ENCODE measurements around the gene ATG3.
"Not testable (repeated sequence)": the region's sequence is repeated elsewhere in the genome, so short reads cannot be mapped to it uniquely, and the experiment has no call there.

Gene ATG3

DNA sequence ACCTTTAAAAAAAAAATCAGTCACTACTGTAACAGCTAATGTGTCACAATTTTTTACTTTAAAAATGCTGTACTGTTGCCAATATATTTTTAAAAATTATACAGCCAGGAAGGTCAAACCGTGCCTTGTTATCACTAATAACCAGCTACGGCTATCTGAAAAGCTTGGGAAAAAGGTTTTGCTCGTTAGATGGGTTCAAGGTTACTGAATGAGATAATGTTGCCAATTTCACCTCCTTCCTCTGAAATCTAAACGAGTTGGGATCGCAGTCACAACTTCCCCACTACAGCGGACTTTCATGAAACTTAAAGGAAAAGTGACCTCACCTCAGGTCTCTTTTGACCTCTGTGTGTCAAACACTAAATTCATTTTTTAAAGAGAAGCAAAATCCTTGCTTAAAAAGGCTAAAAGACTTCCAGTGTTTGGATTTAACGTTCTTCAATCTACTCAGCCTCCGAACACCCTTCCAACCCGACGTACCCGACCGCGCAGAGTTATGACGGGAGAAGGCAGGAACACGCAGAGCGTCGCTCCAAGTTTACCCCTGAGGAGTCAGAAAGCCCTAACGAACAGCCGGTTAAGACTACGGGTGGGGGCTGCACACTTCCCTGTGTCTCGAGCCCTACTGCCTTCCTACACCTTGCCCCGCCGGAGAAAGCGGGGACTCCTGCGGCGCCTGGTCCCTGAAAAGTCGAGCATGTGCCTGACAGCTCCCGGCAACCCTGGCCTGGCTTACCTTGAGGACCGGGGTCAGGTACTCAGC is 860 bp downstream of the ATG3 start:
- peak in 1 of 2 donors; percentile 34 for DNase-seq

DNA sequence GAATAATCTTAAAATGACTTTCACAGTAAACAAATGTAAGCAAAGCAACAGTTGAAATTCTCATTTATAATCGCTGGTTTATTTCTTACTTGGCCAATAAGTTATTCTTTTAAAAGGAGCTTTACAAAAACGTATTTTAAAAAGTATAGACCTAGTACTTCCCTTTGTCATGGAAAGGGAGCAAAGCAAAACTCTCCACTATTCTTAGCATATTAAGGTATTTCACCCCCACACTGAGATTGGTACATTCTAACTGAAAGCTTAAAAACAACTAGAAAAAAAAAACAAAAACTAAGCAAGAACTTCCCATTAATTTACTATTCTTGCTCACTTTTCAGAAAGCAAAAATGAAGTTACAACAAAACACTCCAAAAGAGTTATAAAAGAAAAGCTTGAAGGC is 1.5 kb downstream of the ATG3 start:
- no peak for DNase-seq

GRCh38 chr3:112557976-112558375 is 3.8 kb downstream of the ATG3 start:
- DNase-seq = no peak

DNA sequence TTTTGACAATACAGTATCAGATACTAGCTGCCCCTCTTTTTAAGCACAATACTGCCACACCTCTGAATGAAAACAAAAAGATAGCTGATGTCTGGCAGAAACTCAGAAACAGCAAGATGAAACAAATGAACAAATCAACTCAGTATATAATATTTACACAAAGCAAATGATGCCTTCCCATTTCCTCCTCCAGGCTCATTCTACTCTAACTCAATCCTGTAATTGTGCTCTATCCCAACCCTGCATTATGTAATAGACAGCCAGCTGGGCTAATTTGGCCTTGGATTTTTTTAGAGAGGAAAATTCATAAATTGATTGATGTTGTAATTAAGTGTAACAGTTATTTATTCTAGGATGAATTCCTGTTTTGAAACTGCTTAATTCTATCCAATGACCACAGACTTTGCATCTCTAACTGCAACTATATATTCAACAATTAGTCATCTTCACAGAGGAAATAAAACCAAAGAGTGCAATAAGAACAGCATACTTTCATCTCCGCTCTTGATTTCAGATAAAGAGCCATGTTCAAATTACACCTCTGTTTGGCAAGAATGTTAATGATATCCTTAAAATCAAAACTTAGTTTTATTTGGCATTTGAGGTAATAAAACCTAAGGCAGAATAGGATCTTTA is 6.1 kb downstream of the ATG3 start:
- DNase-seq = peak in 1 of 2 donors; percentile 23

DNA sequence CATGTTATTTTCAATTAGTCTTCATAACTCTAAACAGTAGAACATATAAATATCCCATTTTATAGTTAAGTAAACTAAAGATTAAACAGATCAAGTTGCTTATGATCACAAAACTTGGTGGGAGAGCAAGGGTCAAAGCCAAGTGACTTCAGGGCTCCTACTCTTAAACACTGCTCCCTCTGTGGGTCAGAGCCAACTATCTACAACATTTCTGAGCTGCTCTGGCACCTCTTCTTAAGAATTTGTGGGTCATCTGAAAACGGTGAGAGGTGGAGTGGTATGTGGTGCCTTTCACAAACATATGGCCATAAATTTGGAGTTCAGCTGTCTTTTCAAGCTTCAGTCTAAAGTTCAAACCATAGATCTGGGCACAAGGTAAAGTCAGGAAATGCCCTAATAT is 10.9 kb downstream of the ATG3 start:
- DNase-seq = no peak

GRCh38 chr3:112546216-112546759 is 15.5 kb downstream of the ATG3 start:
- no peak for DNase-seq

GRCh38 chr3:112539825-112540650 is 21.7 kb downstream of the ATG3 start:
- no peak for DNase-seq

DNA sequence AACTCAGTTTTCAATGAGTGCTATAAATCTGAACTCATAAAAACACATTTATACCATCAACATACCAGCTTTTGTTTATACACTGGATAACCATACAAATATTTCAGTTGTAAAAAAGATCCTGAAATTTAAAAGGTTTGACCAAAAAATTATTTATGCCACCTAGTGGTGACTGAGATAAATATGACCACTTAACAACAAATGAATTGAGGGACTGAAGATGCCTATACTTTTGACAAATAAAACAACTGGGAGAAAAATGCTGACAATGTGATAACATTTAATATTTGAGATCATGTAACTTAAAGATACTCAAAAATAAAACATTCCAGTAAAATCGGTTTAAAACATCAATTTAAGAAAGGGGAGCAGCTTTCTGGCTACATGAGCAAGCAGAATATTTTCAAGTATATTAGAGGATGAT is 30.4 kb downstream of the ATG3 start:
- peak in 1 of 2 donors; percentile 56 for DNase-seq

DNA sequence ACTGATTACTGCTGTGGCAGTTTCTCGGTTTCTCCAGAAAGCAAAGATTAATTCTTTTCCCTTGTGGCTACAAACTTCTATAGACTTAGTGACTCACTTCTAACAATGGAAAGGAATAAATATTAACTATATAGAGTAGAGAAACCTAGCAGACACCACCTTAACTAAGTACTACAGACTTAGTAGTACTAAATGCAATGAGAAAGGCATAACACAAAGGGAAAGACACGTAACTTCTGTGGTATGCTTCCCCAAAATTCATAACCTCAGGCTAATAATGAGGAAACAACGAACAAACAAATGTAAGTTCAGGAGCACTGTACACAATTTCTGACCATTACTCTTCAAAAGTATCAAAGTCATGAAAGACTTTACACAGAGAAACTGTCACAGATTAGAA is 31.2 kb downstream of the ATG3 start:
- DNase-seq = no peak

- not testable (repeated sequence) for DNase-seq
These were observed 37.6 kb downstream of the ATG3 start for GRCh38 chr3:112524127-112524526.

DNA sequence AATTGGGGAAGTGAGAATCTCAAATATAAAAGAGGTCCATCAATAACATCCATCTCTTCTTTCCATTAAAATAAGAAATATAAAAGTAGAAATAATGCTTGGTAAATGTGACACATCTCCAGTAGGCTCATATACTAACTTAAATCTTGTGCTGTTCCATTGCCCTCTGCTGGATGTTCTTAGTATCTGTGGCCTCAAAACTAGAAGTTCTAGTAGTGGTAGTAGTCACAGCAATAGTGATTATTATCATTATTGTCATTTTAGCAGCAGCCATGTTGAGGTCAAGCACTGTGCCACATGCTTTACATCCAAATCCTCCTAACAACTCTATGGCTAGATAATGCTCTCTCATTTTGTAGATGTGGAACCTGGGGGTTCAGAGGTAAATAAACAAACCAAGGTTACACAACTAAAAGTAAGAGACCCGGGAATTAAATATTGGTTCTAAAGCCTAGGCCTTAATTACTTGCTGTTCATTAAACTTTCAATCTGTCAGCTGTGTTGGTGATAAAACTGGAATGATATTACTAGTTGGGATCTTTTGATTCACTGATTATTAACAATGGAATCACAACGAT is 42.2 kb downstream of the ATG3 start:
- peak in 1 of 2 donors; percentile 82 for DNase-seq

- DNase-seq = not testable (repeated sequence)
These were observed 42.8 kb downstream of the ATG3 start for GRCh38 chr3:112518970-112519369.

GRCh38 chr3:112514527-112515128 is 47.1 kb downstream of the ATG3 start:
- no peak for DNase-seq

DNA sequence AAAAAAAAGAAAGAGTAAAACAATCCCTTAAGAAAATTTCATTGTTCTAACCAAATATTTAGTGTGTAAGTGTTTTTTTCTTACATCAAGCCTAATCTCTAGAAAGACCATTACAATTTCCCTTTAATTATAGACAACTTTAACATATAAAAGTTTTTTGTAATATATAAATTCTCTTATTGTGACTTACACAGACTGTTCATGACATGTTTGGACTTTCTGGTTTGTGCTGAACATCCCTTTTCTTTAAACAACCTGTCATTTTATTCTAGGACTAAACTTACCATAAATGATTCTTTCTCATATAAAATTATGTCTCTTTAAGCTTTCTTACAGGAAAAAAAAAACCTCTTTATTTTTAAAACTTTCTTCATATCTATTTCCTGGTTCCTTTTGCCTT is 49.4 kb downstream of the ATG3 start:
- no peak for DNase-seq

DNA sequence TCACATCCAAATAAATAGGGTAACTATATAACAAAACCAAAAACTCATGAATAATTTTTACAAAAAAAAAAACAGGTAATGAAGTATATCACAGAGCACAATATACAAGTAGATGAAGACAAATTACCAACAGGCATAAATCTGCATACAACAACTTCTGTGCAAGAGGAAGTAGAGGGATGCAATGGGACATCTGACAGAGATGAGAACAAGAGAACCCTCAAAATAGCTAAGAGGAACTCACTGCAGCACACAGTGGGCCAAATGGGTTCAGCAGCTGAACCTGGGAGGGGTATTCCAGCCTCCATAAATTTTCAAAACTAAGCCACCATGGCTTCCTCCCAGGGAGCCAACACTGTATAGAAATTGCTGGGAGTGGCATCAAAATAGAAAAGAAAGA is 52.9 kb downstream of the ATG3 start:
- no peak for DNase-seq

DNA sequence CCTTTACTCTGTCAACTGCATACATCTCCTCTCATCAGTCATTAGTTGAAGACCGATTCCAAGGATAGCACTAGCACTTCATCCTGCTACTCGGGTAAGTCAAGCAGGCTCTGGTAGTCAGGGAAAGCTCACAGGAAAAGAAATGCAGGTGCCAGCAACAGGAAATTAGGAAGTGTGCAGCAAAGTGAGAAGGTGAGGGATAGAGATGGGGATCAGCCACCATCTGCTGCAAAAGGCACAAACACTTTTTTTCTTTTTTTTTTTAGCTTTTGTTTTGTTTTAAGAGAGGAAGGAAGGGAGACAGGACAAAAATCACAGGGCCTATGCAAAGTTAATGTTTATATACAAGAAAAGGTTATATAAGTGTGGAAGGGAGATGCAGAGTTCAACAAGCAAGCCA is 53.5 kb downstream of the ATG3 start:
- DNase-seq = no peak

DNA sequence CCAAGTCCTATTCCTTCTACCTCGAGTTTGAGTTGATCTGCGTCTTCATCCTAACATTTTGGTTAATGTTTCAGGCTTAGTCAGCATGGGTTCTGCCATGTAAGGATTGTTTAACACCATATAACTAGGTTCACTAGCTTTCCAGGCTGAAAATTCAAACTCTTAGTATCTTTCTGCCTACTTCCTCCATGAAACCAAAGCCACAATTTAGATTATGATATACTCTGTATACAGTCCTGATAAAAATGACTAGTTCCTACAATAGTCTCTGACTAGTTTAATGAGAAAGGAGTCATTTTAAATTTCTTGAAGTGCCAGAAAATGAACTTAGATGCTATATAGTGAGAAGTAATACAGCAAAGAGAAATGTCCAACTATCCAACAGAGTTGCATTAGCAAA is 55.9 kb downstream of the ATG3 start:
- DNase-seq = no peak

- DNase-seq = no peak
These were observed 57.6 kb downstream of the ATG3 start for GRCh38 chr3:112504123-112504522.

DNA sequence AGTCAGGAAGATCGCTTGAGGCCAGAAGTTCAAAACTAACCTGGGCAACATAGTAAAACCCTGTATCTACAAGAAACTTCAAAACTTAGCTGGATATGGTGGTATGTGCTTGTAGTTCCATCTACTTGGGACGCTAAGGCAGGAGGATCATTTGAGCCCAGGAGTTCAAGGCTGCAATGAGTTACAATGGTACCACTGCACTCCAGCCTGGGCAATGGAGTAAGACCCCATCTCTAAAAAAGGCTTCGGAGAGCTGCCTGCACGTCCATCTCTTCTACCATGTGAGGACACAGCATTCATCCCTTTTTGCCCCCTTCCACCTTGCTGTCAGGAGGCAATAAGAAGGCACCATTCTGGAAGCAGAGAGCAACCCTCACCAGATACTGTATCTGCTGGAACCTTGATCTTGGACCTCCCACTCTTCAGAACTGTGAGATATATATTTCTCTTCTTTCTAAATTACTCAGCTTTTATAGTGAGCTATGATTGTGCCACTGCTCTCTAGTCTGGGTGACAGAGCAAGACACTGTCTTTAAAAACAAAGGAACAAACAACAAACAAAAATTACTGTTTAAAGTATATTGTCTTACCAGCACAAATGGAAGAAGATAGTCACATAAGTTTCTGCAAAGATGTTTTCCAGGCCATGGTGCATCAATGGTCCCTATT is 58.3 kb downstream of the ATG3 start:
- DNase-seq = no peak

DNA sequence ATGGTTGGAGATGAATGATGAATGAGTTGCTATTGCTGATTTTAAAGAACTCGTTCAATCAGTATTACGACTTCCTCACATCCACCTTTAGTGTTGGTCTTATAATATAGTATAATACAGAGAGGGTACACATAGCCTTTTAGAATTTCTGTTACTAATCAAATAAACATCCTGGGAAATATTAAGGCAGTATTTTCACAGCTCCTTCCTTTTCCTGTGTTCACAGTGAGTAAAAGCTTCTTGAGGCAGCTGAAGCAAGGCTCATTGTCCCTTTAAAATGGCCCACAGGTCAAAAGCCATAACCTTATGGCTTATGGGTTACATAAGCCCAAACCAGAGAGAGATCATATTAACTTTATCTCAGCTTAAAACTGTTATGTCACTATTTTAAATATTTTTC is 61.1 kb downstream of the ATG3 start:
- no peak for DNase-seq

GRCh38 chr3:112498914-112499711 is 62.6 kb downstream of the ATG3 start, which contains the start of gene BTLA:
BTLA (minus strand) TSS chr3:112499472; CDS start chr3:112499358, 114 bp downstream.
- DNase-seq = no peak
